HepG2 (cell line): ENCODE data around the gene KRTAP10-2. TPM values are rescaled to one million over a fixed set of nuclear protein-coding genes. Genes with fewer than 3 reads are reported as not detected.

Experiments
- AHDC1 ChIP-seq: sonication (generic); formaldehyde crosslinking; IDR thresholded peaks from 2 replicates; pipeline ENCODE4 v1.5.1; 2020; ENCODE audit warnings: mild to moderate bottlenecking, missing genetic modification reagents, borderline replicate concordance
- ARNTL ChIP-seq: sonication (generic); formaldehyde crosslinking; IDR thresholded peaks from 2 replicates; pipeline ENCODE4 v1.4.0; 2020; ENCODE audit warnings: mild to moderate bottlenecking, missing genetic modification reagents
- FOXA3 ChIP-seq: IDR thresholded peaks from 2 replicates; pipeline ENCODE4 v1.6.1; 2016; ENCODE audit warnings: missing genetic modification reagents, missing compliant biosample characterization
- HMGXB4 ChIP-seq, 2 experiments: sonication (generic) in 1 of 2; formaldehyde crosslinking in 1 of 2; IDR thresholded peaks; 2 replicates each; pipeline versions ENCODE4 v1.4.0 to v1.6.1; 2018 to 2020; ENCODE audit warnings: missing genetic modification reagents in 2 of 2, borderline replicate concordance in 1 of 2, low read depth in 1 of 2, mild to moderate bottlenecking in 1 of 2, missing biosample characterization in 1 of 2
- HNF1A ChIP-seq, 2 experiments: sonication (generic) in 1 of 2; formaldehyde crosslinking in 1 of 2; IDR thresholded peaks; 2 replicates each; pipeline versions ENCODE4 v1.4.0 to v1.6.1; 2016 to 2020; ENCODE audit warnings: borderline replicate concordance in 1 of 2, low read depth in 1 of 2, mild to moderate bottlenecking in 1 of 2, missing genetic modification reagents in 1 of 2
- JUNB ChIP-seq: sonication (generic); formaldehyde crosslinking; IDR thresholded peaks from 2 replicates; pipeline ENCODE4 v1.8.0; 2022; ENCODE audit warnings: missing genetic modification reagents, mild to moderate bottlenecking, borderline replicate concordance
- SALL1 ChIP-seq: sonication (generic); formaldehyde crosslinking; IDR thresholded peaks from 2 replicates; pipeline ENCODE4 v1.8.0; 2022; ENCODE audit warnings: mild to moderate bottlenecking, missing genetic modification reagents
- SIN3A ChIP-seq: IDR thresholded peaks from 2 replicates; pipeline ENCODE4 v1.6.1; 2011; ENCODE audit warnings: low read depth, mild to moderate bottlenecking, control low read depth, low read length, borderline replicate concordance
- SIN3B ChIP-seq: fragments of 150-350 bp; IDR thresholded peaks from 2 replicates; pipeline ENCODE4 v1.6.1; 2014; ENCODE audit warnings: low read length
- STAG1 ChIP-seq: sonication (generic); formaldehyde crosslinking; IDR thresholded peaks from 2 replicates; pipeline ENCODE4 v1.4.0; 2020; ENCODE audit warnings: missing genetic modification reagents
- ZFAT ChIP-seq: sonication (generic); formaldehyde crosslinking; conservative IDR thresholded peaks from 2 replicates; pipeline ENCODE4 v1.8.1; 2023; ENCODE audit warnings: missing genetic modification reagents, inconsistent platforms
- ZNF567 ChIP-seq: sonication (generic); formaldehyde crosslinking; IDR thresholded peaks from 2 replicates; pipeline ENCODE4 v1.8.1; 2023; ENCODE audit warnings: mild to moderate bottlenecking, missing genetic modification reagents, borderline replicate concordance
- ZNF589 ChIP-seq: sonication (generic); formaldehyde crosslinking; conservative IDR thresholded peaks from 2 replicates; pipeline ENCODE4 v1.8.0; 2022; ENCODE audit warnings: mild to moderate bottlenecking, moderate library complexity, missing genetic modification reagents
- ZNF724P ChIP-seq: sonication (generic); formaldehyde crosslinking; IDR thresholded peaks from 2 replicates; pipeline ENCODE4 v1.8.0; 2022; ENCODE audit warnings: missing genetic modification reagents, borderline replicate concordance
- polyA plus RNA-seq, 8 experiments: library from polyadenylated mRNA; depleted of rRNA in 3 of 8; stranded (reverse) in 7 of 8; unstranded in 1 of 8; fragments of >200 nt; fragmentation: Illumina TruSeq in 4 of 8; extraction: Trizol in 4 of 8; gene quantifications; 2 replicates each; pipeline versions ENCODE4 v1.2.1 to v1.2.3, GENCODE V29; 2011 to 2016; ENCODE audit warnings: low read depth in 4 of 8, missing spikeins in 1 of 8, mixed read lengths in 1 of 8; ENCODE audit not compliant: insufficient read depth in 1 of 8
- total RNA-seq, 5 experiments: library from RNA; depleted of rRNA; stranded (reverse); fragments of >200 nt; fragmentation: Illumina TruSeq; extraction: Trizol; gene quantifications; 2 replicates each; pipeline ENCODE4 v1.2.3, GENCODE V29; 2016; ENCODE audit warnings: low read depth in 1 of 5

KRTAP10-2 gene
- total and polyA plus RNA-seq, 2 of the 13 experiments (the other 11 are each of a cell fraction or from before 2014, with no cell fraction given) = not detected

GRCh38 chr21:44574457-44575306 is 23.4 kb upstream of the KRTAP10-2 start (continued):
- TF ChIP-seq HMGXB4 (CRISPR knock-in tag; IDR thresholded peaks at IDR 0.05; ENCODE audit: borderline replicate concordance in 1 of 2, low read depth in 1 of 2) = 0 out of 4 replicates have a peak, but pooled peaks of 1 of the 2 experiments have one; percentile 34
- no peak for TF ChIP-seq JUNB
- peak; percentile 64; the same call in 1 of the 2 replicates for TF ChIP-seq SIN3A
- TF ChIP-seq FOXA3 (CRISPR knock-in tag) = no peak
- 0 out of 2 replicates have a peak, but pooled peaks have one; percentile 34 for TF ChIP-seq ZNF567 (CRISPR knock-in tag)
- peak; percentile 15; the same call in 1 of the 2 replicates for TF ChIP-seq STAG1
- no peak for TF ChIP-seq SIN3B
- TF ChIP-seq HNF1A (IDR thresholded peaks at IDR 0.05; ENCODE audit: low read depth) = no peak
- no peak; the same call in 1 of the 2 replicates for TF ChIP-seq HNF1A (CRISPR knock-in tag; IDR thresholded peaks at IDR 0.05; ENCODE audit: borderline replicate concordance)
- no peak for TF ChIP-seq AHDC1 (CRISPR knock-in tag)
- peak; percentile 48; the same call in 1 of the 2 replicates for TF ChIP-seq ARNTL
- 0 out of 2 replicates have a peak, but pooled peaks have one; percentile 9 for TF ChIP-seq ZNF724P
- no peak for TF ChIP-seq ZFAT (CRISPR knock-in tag)
- TF ChIP-seq SALL1 (CRISPR knock-in tag) = peak; percentile 42; the same call in 1 of the 2 replicates
- no peak for TF ChIP-seq ZNF589 (CRISPR knock-in tag)
